ENCODE results near the gene RERE. TPM values are rescaled to one million over a fixed set of nuclear protein-coding genes. Genes with fewer than 3 reads are reported as not detected.
"Not testable (repeated sequence)": the region's sequence is repeated elsewhere in the genome, so short reads cannot be mapped to it uniquely, and the experiment has no call there.

Gene RERE
- total RNA-seq, 2 donors from 2014 or later = 207 to 322 TPM

DNA sequence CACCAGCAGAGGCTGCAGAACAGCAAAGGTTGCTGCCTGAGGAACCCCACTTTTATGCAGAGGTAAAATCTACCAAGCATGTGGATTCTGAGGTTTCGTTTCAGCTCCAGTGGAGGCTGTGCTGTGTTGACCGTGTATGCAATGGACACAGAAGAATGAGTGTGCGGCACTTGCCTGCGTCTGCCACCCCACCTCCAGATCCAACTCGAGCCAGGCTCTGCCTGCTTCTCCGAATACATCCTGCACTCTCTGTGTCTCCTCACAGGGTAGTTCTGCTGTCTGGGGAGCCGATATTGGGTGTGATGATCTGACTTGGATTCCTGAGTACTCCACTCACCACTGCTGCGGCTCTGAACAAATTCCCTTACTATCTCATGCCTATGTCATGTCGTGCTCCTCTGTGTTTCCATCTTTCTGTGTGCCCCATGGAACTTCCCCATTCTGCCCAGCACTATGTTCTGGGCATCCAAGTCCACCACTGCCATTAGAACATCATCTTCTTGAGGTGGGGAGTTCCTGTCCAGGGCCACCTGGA is 369.8 kb downstream of the RERE start:
- no peak for DNase-seq (ENCODE audit: low spot score)
- peaks cover 24% of the 10 kb centered on the region for H3K4me1 ChIP-seq (replicated peaks)
- no peak overlapping the region for H3K27ac ChIP-seq
- intact Hi-C loops (cut with DNase I) = no loop called here
- no peaks in the 10 kb centered on the region for H3K36me3 ChIP-seq
- 95% methylated on average over 9 of the region's 9 CpGs for WGBS
- no peaks in the 10 kb centered on the region for H3K27me3 ChIP-seq (replicated peaks; ENCODE audit: insufficient read depth)
- H3K4me3 ChIP-seq = no peak overlapping the region
- TF ChIP-seq POLR2AphosphoS5 (IDR thresholded peaks at IDR 0.05) (no peak), POLR2A (IDR thresholded peaks at IDR 0.05) (no peak)
- TF ChIP-seq, protein P1, sequence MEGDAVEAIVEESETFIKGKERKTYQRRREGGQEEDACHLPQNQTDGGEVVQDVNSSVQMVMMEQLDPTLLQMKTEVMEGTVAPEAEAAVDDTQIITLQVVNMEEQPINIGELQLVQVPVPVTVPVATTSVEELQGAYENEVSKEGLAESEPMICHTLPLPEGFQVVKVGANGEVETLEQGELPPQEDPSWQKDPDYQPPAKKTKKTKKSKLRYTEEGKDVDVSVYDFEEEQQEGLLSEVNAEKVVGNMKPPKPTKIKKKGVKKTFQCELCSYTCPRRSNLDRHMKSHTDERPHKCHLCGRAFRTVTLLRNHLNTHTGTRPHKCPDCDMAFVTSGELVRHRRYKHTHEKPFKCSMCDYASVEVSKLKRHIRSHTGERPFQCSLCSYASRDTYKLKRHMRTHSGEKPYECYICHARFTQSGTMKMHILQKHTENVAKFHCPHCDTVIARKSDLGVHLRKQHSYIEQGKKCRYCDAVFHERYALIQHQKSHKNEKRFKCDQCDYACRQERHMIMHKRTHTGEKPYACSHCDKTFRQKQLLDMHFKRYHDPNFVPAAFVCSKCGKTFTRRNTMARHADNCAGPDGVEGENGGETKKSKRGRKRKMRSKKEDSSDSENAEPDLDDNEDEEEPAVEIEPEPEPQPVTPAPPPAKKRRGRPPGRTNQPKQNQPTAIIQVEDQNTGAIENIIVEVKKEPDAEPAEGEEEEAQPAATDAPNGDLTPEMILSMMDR (IDR thresholded peaks at IDR 0.05) = no peak
- no peaks in the 10 kb centered on the region for H3K9me3 ChIP-seq

DNA sequence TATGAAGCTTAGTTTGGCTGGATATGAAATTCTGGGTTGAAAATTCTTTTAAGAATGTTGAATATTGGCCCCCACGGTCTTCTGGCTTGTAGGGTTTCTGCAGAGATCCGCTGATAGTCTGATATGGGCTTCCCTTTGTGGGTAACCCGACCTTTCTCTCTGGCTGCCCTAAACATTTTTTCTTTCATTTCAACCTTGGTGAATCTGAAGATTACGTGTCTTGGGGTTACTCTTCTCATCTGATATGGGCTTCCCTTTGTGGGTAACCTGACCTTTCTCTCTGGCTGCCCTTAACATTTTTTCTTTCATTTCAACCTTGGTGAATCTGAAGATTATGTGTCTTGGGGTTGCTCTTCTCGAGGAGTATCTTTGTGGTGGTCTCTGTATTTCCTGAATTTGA is 371.3 kb downstream of the RERE start:
- H3K27ac ChIP-seq; intact Hi-C loops (cut with DNase I); H3K9me3 ChIP-seq; H3K4me3 ChIP-seq; H3K27me3 ChIP-seq (replicated peaks; ENCODE audit: insufficient read depth); DNase-seq (ENCODE audit: low spot score); H3K36me3 ChIP-seq: not testable (repeated sequence)
- peaks cover 22% of the 10 kb centered on the region for H3K4me1 ChIP-seq (replicated peaks)
- WGBS = 93% methylated on average over 5 of the region's 5 CpGs

DNA sequence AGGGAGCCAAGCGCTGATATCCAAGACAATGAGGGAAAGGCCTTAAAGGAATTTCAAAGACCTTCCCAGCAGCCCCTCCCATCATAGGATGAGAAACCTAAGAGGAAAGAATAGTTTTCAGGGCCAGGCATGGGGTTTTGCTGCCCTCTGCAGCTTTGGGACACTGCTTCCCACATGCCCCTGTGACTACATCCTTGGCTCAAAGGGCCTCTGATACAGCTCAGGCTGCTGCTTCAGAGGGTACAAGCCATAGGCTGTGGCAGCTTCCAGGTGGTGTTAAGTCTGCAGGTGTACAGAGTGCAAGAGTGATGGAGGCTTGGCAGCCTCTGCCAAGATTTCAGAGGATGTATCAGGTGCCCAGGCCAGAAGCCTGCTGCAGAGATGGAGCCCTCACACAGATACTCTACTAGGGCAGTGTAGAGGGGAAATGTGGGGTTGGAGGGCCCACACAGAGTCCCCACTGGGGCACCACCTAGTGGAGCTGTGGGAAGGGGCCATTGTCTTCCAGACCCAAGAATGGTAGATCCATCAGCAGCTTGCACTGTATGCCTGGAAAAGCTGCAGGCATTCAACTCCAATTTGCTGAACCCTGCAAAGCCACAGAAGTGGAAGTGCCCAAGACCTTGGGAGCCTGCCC is 373.8 kb downstream of the RERE start:
- WGBS = 81% methylated on average over 1 of the region's 1 CpG
- intact Hi-C loops (cut with DNase I) = no loop called here
- H3K4me3 ChIP-seq = no peak overlapping the region
- no peak overlapping the region for H3K27ac ChIP-seq
- H3K4me1 ChIP-seq (replicated peaks) = peaks cover 17% of the 10 kb centered on the region
- no peaks in the 10 kb centered on the region for H3K36me3 ChIP-seq
- DNase-seq (ENCODE audit: low spot score) = no peak
- TF ChIP-seq POLR2A (IDR thresholded peaks at IDR 0.05) = no peak
- no peak for TF ChIP-seq POLR2AphosphoS5 (IDR thresholded peaks at IDR 0.05)
- TF ChIP-seq, protein P1 (IDR thresholded peaks at IDR 0.05) = no peak
- no peaks in the 10 kb centered on the region for H3K9me3 ChIP-seq
- no peaks in the 10 kb centered on the region for H3K27me3 ChIP-seq (replicated peaks; ENCODE audit: insufficient read depth)

DNA sequence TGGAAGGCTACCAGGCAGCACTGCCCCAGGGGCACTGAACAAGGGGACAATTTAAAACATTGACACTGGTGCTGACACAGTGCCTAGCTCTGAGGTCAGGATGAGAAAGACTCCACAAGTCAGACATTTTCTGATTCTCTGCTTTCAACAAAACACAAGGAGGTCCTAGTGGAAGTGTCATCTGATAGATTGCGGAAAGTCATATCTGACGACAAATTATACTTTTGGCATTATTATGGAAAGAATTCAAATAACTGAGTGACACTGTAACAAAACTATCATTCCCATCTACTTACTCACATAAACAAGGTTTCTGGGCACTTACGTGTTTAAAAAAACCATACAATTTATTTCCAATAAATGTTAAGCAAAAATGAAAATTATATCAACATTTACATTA is 376.0 kb downstream of the RERE start:
- H3K27ac ChIP-seq = no peak overlapping the region
- H3K36me3 ChIP-seq = no peaks in the 10 kb centered on the region
- H3K27me3 ChIP-seq (replicated peaks; ENCODE audit: insufficient read depth) = no peaks in the 10 kb centered on the region
- peaks cover 10% of the 10 kb centered on the region for H3K4me1 ChIP-seq (replicated peaks)
- H3K9me3 ChIP-seq = no peaks in the 10 kb centered on the region
- intact Hi-C loops (cut with DNase I) = no loop called here
- H3K4me3 ChIP-seq = no peak overlapping the region
- 79% methylated on average over 3 of the region's 3 CpGs for WGBS
- no peak for DNase-seq (ENCODE audit: low spot score)
- no peak for TF ChIP-seq POLR2AphosphoS5 (IDR thresholded peaks at IDR 0.05)
- no peak for TF ChIP-seq POLR2A (IDR thresholded peaks at IDR 0.05)
- TF ChIP-seq, protein P1 (IDR thresholded peaks at IDR 0.05) = no peak

DNA sequence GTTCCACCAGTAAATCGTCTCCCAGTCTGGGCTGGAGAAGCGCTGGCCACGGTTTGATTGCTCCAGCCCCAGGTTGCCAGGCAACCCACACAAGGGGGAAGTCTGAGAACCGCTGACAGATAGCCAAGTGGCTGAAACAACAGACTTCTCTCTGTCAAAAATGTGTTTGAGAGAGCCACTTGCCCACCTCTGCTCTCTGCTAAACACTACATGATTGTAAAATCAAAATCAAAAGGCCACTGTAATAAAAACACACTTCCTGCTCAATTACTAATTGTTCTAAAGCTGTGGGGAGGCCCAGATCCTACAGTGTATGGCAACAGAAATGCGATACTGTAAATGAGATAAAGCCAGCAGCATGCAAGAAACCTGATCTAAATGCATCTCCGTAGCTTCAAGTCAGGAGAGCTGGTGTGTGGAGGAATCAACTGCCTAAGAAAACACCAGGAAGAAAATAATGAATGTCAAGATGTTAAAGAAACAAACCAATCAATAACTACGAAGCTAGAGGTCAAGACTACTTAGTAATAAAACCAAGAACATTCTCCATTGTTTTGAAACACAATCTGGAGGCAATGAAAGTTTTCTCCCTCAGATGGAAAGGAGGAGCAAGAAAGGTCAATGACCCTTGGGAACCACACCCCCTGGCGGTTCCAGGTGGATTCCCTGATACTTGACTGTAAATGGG is 378.3 kb downstream of the RERE start:
- Histone ChIP-seq H3K4me3 (no peak overlapping the region), H3K9me3 (no peaks in the 10 kb centered on the region), H3K36me3 (no peaks in the 10 kb centered on the region), H3K4me1 (replicated peaks) (peaks cover 10% of the 10 kb centered on the region), H3K27ac (peak overlapping the region; percentile 5 to 58), H3K27me3 (replicated peaks; ENCODE audit: insufficient read depth) (no peaks in the 10 kb centered on the region)
- DNase-seq (ENCODE audit: low spot score) = peak; percentile 69
- 7% methylated on average over 8 of the region's 8 CpGs for WGBS
- intact Hi-C loops (cut with DNase I) = no loop called here
- no peak for TF ChIP-seq POLR2A (IDR thresholded peaks at IDR 0.05)
- TF ChIP-seq, protein P1 (IDR thresholded peaks at IDR 0.05) = peak in 1 of 4 experiments; percentile 15
- peak; percentile 16 for TF ChIP-seq POLR2AphosphoS5 (IDR thresholded peaks at IDR 0.05)
